Measurements from ENCODE around the gene SAP25. TPM values are rescaled to one million over a fixed set of nuclear protein-coding genes. Genes with fewer than 3 reads are reported as not detected.

The SAP25 gene
- total and polyA plus RNA-seq, 2 of the 8 experiments (the other 6 are each of a cell fraction or from before 2014, with no cell fraction given), result 3.6 to 5.8 TPM

- no peaks in the 10 kb centered on the region for H3K36me3 ChIP-seq (ENCODE audit: control insufficient read depth in 2 of 4, insufficient read depth in 4 of 4, low read length in 3 of 4)
- H2BK5ac ChIP-seq (ENCODE audit: low read depth, low read length), result no peak overlapping the region
- no peaks in the 10 kb centered on the region for H3K9me3 ChIP-seq (ENCODE audit: insufficient read depth in 2 of 2, low read depth in 1 of 2, low read length in 1 of 2)
- no peak overlapping the region for H2AFZ ChIP-seq (ENCODE audit: low read length)
- no peak overlapping the region for H4K8ac ChIP-seq (ENCODE audit: extremely low read depth, insufficient read depth, low read length)
- ChIA-PET POLR2A (ENCODE audit: partially characterized antibody) (interaction anchor here (0.7 to 2.4 kb wide), 5 partner anchors 8 to 76 kb away, joined by 3 to 19 read pairs (median 3); partner anchors contain the start of genes FBXO24 and LRCH4), CTCF (ENCODE audit: partially characterized antibody) (interaction anchor here (0.9 to 8.8 kb wide), 23 partner anchors 9 to 185 kb away, joined by 3 to 73 read pairs (median 5); partner anchors contain the start of genes GIGYF1 and POP7)
- H3K9ac ChIP-seq (replicated peaks in 1 of 4; ENCODE audit: extremely low read depth in 1 of 4, low read depth in 3 of 4, low read length in 3 of 4), result no peak overlapping the region
- no peak overlapping the region for H3K14ac ChIP-seq (ENCODE audit: insufficient read length)
- H3K4me1 ChIP-seq (replicated peaks in 1 of 4; ENCODE audit: control insufficient read depth in 3 of 4, insufficient read depth in 4 of 4, low read length in 3 of 4), result peaks cover 0 to 6% (median 2%) of the 10 kb centered on the region in 4 experiments; a peak in 3 of 7 replicates
- no peak overlapping the region for H2BK120ac ChIP-seq (replicated peaks; ENCODE audit: low read depth, low read length)
- H3K79me2 ChIP-seq (ENCODE audit: control insufficient read depth in 1 of 2, insufficient read depth in 2 of 2, low read length in 2 of 2), result no peaks in the 10 kb centered on the region
- no peak overlapping the region for H2BK20ac ChIP-seq (ENCODE audit: low read length)
- no peak overlapping the region for H3K4me2 ChIP-seq (ENCODE audit: insufficient read depth in 1 of 2, low read depth in 2 of 2, low read length in 2 of 2)
- FAIRE-seq (no peak), DNase-seq (ENCODE audit: low read depth in 1 of 2, low spot score in 2 of 2) (no peak)
- H2BK15ac ChIP-seq (ENCODE audit: low read length), result no peak overlapping the region
- no peak overlapping the region for H3K18ac ChIP-seq (ENCODE audit: extremely low read depth, low read length)
- peaks cover 5% of the 10 kb centered on the region for H3K23me2 ChIP-seq (ENCODE audit: low read depth, low read length)
- H4K91ac ChIP-seq (replicated peaks; ENCODE audit: insufficient read length, low read length), result no peak overlapping the region
- H3K27ac ChIP-seq (ENCODE audit: low read depth, low read length), result no peak overlapping the region
- H3K4me3 ChIP-seq (ENCODE audit: extremely low read depth in 1 of 4, insufficient read depth in 2 of 4, low read depth in 3 of 4, low read length in 4 of 4), result no peak overlapping the region
- no peak overlapping the region for H3K23ac ChIP-seq (ENCODE audit: insufficient read length)
- H3K4ac ChIP-seq (replicated peaks; ENCODE audit: insufficient read length, low read depth, low read length), result no peak overlapping the region
- TF ChIP-seq CTBP2 (IDR thresholded peaks at IDR 0.05; ENCODE audit: borderline replicate concordance, insufficient read depth, insufficient read length, low read length) (no peak), KDM4A (IDR thresholded peaks at IDR 0.05; ENCODE audit: low read depth, low read length, severe bottlenecking) (no peak), SP1 (IDR thresholded peaks at IDR 0.05; ENCODE audit: low read depth, low read length) (no peak), NANOG (IDR thresholded peaks at IDR 0.05; ENCODE audit: insufficient read depth, low read depth, low read length, poor library complexity, severe bottlenecking) (no peak)
- H3K56ac ChIP-seq (replicated peaks; ENCODE audit: insufficient read length, low read depth, low read length), result no peak overlapping the region
- H3K79me1 ChIP-seq (ENCODE audit: low read depth, low read length), result no peaks in the 10 kb centered on the region
- H4K5ac ChIP-seq (ENCODE audit: insufficient read length, low read depth, low read length), result no peak overlapping the region
- peaks cover 0 to 2% of the 10 kb centered on the region in 2 experiments for H4K20me1 ChIP-seq (replicated peaks in 1 of 2; ENCODE audit: control insufficient read depth in 1 of 2, insufficient read depth in 2 of 2, low read length in 2 of 2)
- 88% methylated on average over 5 of the region's 6 CpGs; no CpG with 5 or more reads in 1 of the 2 experiments for WGBS, 2 experiments (ENCODE audit: extremely low coverage in 1 of 2, insufficient coverage in 1 of 2, insufficient read length in 1 of 2, insufficient replicate concordance in 2 of 2, low coverage in 1 of 2, low lambda C conversion rate in 2 of 2, missing lambda C conversion rate in 1 of 2)
- no peaks in the 10 kb centered on the region; a peak in 1 of 7 replicates for H3K27me3 ChIP-seq (replicated peaks in 1 of 4; ENCODE audit: control insufficient read depth in 3 of 4, extremely low read depth in 1 of 4, insufficient read depth in 3 of 4, low read length in 3 of 4)
- no peak overlapping the region for H2AK5ac ChIP-seq (ENCODE audit: low read depth, low read length)
- no peak overlapping the region for H2BK12ac ChIP-seq (ENCODE audit: low read depth, low read length)
Measured at GRCh38 chr7:100614308-100614861, 40.7 kb upstream of the SAP25 start.
